SK-N-SH (cell line): ENCODE results near the gene NLK. TPM values are rescaled to one million over a fixed set of nuclear protein-coding genes. Genes with fewer than 3 reads are reported as not detected.
"Not testable (repeated sequence)": the region's sequence is repeated elsewhere in the genome, so short reads cannot be mapped to it uniquely, and the experiment has no call there.

ENCODE experiments used
- CTCF ChIA-PET: fragments of 300-600, 350-600 bp; formaldehyde crosslinking; extraction: SDS; loops from one replicate; lab custom pipeline; 2021; lab: Yijun Ruan, JAX
- POLR2A ChIA-PET: fragments of 350-600 bp; sonication (Branson Sonifier 250); formaldehyde crosslinking; extraction: SDS; loops from one replicate; lab custom pipeline; 2020; ENCODE audit warnings: antibody characterized with exemption, inconsistent platforms; lab: Yijun Ruan, JAX
- DNase-seq: peaks from one replicate; pipeline ENCODE4 v3.0.0; 2012
- H2AFZ ChIP-seq: fragments of 200-600 bp; sonication (generic); 2 replicates; pipeline ENCODE4 v1.8.1; 2016; ENCODE audit warnings: antibody characterized with exemption, mild to moderate bottlenecking, low read depth
- H3F3A ChIP-seq: fragments of 200-600 bp; sonication (generic); replicated peaks from 2 replicates; pipeline ENCODE3; 2016; ENCODE audit warnings: antibody characterized with exemption, mild to moderate bottlenecking; ENCODE audit not compliant: insufficient read depth
- H3K27ac ChIP-seq, 2 experiments: fragments of 200-500 bp in 1 of 2; fragments of 200-600 bp in 1 of 2; sonication (Bioruptor generic) in 1 of 2; sonication (generic), shearing (Covaris generic) in 1 of 2; 2 replicates each; pipeline versions ENCODE4 v1.5.1 to v1.6.1; 2014 to 2016; ENCODE audit warnings: low read depth in 2 of 2, inconsistent platforms in 1 of 2, low read length in 1 of 2, mild to moderate bottlenecking in 1 of 2, mixed read lengths in 1 of 2
- H3K27me3 ChIP-seq: fragments of 200-600 bp; sonication (generic), shearing (Covaris generic); 2 replicates; pipeline ENCODE4 v1.6.1; 2016; ENCODE audit warnings: mixed run types; ENCODE audit not compliant: insufficient read depth
- H3K36me3 ChIP-seq, 2 experiments: fragments of 200-500 bp in 1 of 2; fragments of 200-600 bp in 1 of 2; sonication (Bioruptor generic) in 1 of 2; sonication (generic) in 1 of 2; replicated peaks in 1 of 2; 2 replicates each; pipeline versions ENCODE3 to v1.5.1; 2014 to 2016; ENCODE audit warnings: low read length in 1 of 2, mild to moderate bottlenecking in 1 of 2; ENCODE audit not compliant: insufficient read depth in 2 of 2, control insufficient read depth in 1 of 2
- H3K4me1 ChIP-seq, 2 experiments: fragments of 200-500 bp in 1 of 2; fragments of 200-600 bp in 1 of 2; sonication (Bioruptor generic) in 1 of 2; sonication (generic), shearing (Covaris generic) in 1 of 2; 2 replicates each; pipeline versions ENCODE4 v1.5.1 to v1.6.1; 2014 to 2016; ENCODE audit warnings: low read depth in 1 of 2, low read length in 1 of 2, mixed run types in 1 of 2; ENCODE audit not compliant: insufficient read depth in 2 of 2, control insufficient read depth in 1 of 2
- H3K4me2 ChIP-seq: fragments of 200-600 bp; sonication (generic), shearing (Covaris generic); 2 replicates; pipeline ENCODE4 v1.6.1; 2017; ENCODE audit warnings: mixed run types
- H3K4me3 ChIP-seq, 2 experiments: fragments of 200-500 bp in 1 of 2; fragments of 200-600 bp in 1 of 2; sonication (Bioruptor generic) in 1 of 2; sonication (generic), shearing (Covaris generic) in 1 of 2; 2 replicates each; pipeline versions ENCODE4 v1.5.1 to v1.8.1; 2014 to 2016; ENCODE audit warnings: low read depth in 2 of 2, inconsistent platforms in 1 of 2, low read length in 1 of 2, mild to moderate bottlenecking in 1 of 2, mixed read lengths in 1 of 2, moderate library complexity in 1 of 2
- H3K79me2 ChIP-seq: fragments of 200-600 bp; sonication (generic); 2 replicates; pipeline ENCODE4 v1.8.1; 2017; ENCODE audit warnings: mild to moderate bottlenecking; ENCODE audit not compliant: insufficient read depth
- H3K9ac ChIP-seq: fragments of 200-600 bp; sonication (generic); 2 replicates; pipeline ENCODE4 v1.6.1; 2017; ENCODE audit warnings: mixed run types
- H3K9me2 ChIP-seq: fragments of 200-600 bp; sonication (generic); 2 replicates; pipeline ENCODE4 v1.6.1; 2017; ENCODE audit warnings: mixed run types
- H3K9me3 ChIP-seq: fragments of 200-600 bp; sonication (generic); 2 replicates; pipeline ENCODE4 v1.6.1; 2017; ENCODE audit warnings: mixed run types, mild to moderate bottlenecking, moderate library complexity
- H4K20me1 ChIP-seq: fragments of 200-600 bp; sonication (generic); 2 replicates; pipeline ENCODE4 v1.6.1; 2017; ENCODE audit warnings: mild to moderate bottlenecking, mixed run types; ENCODE audit not compliant: insufficient read depth
- ELF1 ChIP-seq: IDR thresholded peaks from 2 replicates; pipeline ENCODE4 v1.4.0; 2012
- MEF2A ChIP-seq: IDR thresholded peaks from 2 replicates; pipeline ENCODE4 v1.4.0; 2012; ENCODE audit warnings: low read depth, borderline replicate concordance
- NFIC ChIP-seq: IDR thresholded peaks from 2 replicates; pipeline ENCODE4 v1.4.0; 2012; ENCODE audit warnings: borderline replicate concordance
- RAD21 ChIP-seq: IDR thresholded peaks from 2 replicates; pipeline ENCODE4 v1.6.1; 2012; ENCODE audit warnings: mild to moderate bottlenecking, low read length
- RCOR1 ChIP-seq: fragments of 150-350 bp; IDR thresholded peaks from 2 replicates; pipeline ENCODE4 v1.6.1; 2017; ENCODE audit warnings: antibody characterized with exemption, low read length
- SMC3 ChIP-seq: IDR thresholded peaks from 2 replicates; pipeline ENCODE4 v1.6.1; 2012; ENCODE audit warnings: low read depth, low read length, improper control_type of control experiment
- USF1 ChIP-seq: IDR thresholded peaks from 2 replicates; pipeline ENCODE4 v1.4.0; 2012; ENCODE audit warnings: low read depth, borderline replicate concordance
- YY1 ChIP-seq: IDR thresholded peaks from 2 replicates; pipeline ENCODE4 v1.4.0; 2012; ENCODE audit warnings: low read depth, mild to moderate bottlenecking
- WGBS: methylation state at CpG from one replicate; pipeline ENCODE4 v1.1.6; 2017; ENCODE audit warnings: low lambda C conversion rate; 5-methylcytosine and 5-hydroxymethylcytosine counted together
- polyA plus RNA-seq, 3 experiments: library from polyadenylated mRNA; depleted of rRNA; stranded (reverse); fragments of >200 nt; gene quantifications; 2 replicates each; pipeline ENCODE4 v1.2.3, GENCODE V29; 2012

Gene NLK
- polyA plus RNA-seq, 1 of the 3 experiments (the other 2 are of a cell fraction), result 12.3 TPM

GRCh38 chr17:28074010-28074409 is 31.5 kb downstream of the NLK start:
- ChIA-PET CTCF (no interaction called here), POLR2A (no interaction called here)
- H3K4me2 ChIP-seq, result no peak overlapping the region
- H3K9ac ChIP-seq, result no peak overlapping the region
- no peaks in the 10 kb centered on the region for H3K9me2 ChIP-seq
- H3K4me1 ChIP-seq, result peaks cover 0 to 2% of the 10 kb centered on the region in 2 experiments; a peak in 2 of 4 replicates
- H3K27ac ChIP-seq, result no peak overlapping the region
- peaks cover 0 to 27% of the 10 kb centered on the region in 2 experiments for H3K36me3 ChIP-seq
- H3K79me2 ChIP-seq, result peaks cover 100% of the 10 kb centered on the region
- H3F3A ChIP-seq, result peaks cover 9% of the 10 kb centered on the region
- TF ChIP-seq NFIC, result no peak
- TF ChIP-seq RCOR1, result no peak
- TF ChIP-seq MEF2A, result no peak
- no peak for TF ChIP-seq ELF1
- no peak for TF ChIP-seq YY1
- no peak for TF ChIP-seq SMC3
- TF ChIP-seq RAD21, result no peak
- TF ChIP-seq USF1, result no peak
- WGBS, result 83% methylated on average over 3 of the region's 3 CpGs
- no peaks in the 10 kb centered on the region for H3K27me3 ChIP-seq
- no peak overlapping the region for H3K4me3 ChIP-seq
- DNase-seq, result no peak
- H2AFZ ChIP-seq, result no peak overlapping the region
- H3K9me3 ChIP-seq, result no peaks in the 10 kb centered on the region; the same call in 1 of the 2 replicates
- peaks cover 24% of the 10 kb centered on the region for H4K20me1 ChIP-seq

GRCh38 chr17:28076144-28076543 is 33.7 kb downstream of the NLK start:
- CTCF ChIA-PET, result no interaction called here
- WGBS, result 92% methylated on average over 1 of the region's 1 CpG
- peaks cover 39% of the 10 kb centered on the region for H4K20me1 ChIP-seq

GRCh38 chr17:28077140-28077539 is 34.7 kb downstream of the NLK start:
- H3K4me2 ChIP-seq, CTCF ChIA-PET, POLR2A ChIA-PET, H3K9me3 ChIP-seq, H3K9me2 ChIP-seq, DNase-seq, H3K27me3 ChIP-seq, H2AFZ ChIP-seq, H3F3A ChIP-seq, H3K4me3 ChIP-seq, H3K27ac ChIP-seq, H3K9ac ChIP-seq, H3K4me1 ChIP-seq: not testable (repeated sequence)
- Histone ChIP-seq H3K79me2 (peaks cover 100% of the 10 kb centered on the region), H4K20me1 (peaks cover 40% of the 10 kb centered on the region), H3K36me3 (peaks cover 0 to 12% of the 10 kb centered on the region in 2 experiments)
- WGBS, result 98% methylated on average over 6 of the region's 6 CpGs

More at GRCh38 chr17:28076144-28076543, 33.7 kb downstream of the NLK start:
- Histone ChIP-seq H3K79me2 (peaks cover 100% of the 10 kb centered on the region), H3K36me3 (peaks cover 0 to 20% of the 10 kb centered on the region in 2 experiments), H3K27me3 (no peaks in the 10 kb centered on the region), H3F3A (peaks cover 5% of the 10 kb centered on the region), H3K9me3 (no peaks in the 10 kb centered on the region; the same call in 1 of the 2 replicates), H2AFZ (no peak overlapping the region), H3K4me2 (no peak overlapping the region), H3K9ac (no peak overlapping the region), H3K4me1 (peaks cover 0 to 2% of the 10 kb centered on the region in 2 experiments; a peak in 2 of 4 replicates), H3K27ac (no peak overlapping the region), H3K4me3 (no peak overlapping the region), H3K9me2 (no peaks in the 10 kb centered on the region)
- no peak for TF ChIP-seq NFIC
- POLR2A ChIA-PET, result no interaction called here
- DNase-seq, result no peak
